GM21381 (cell line): ENCODE results near the gene ACTR8.

Source experiments
- ATAC-seq: cut with Tn5 transposase; IDR thresholded peaks from one replicate; pipeline ENCODE4 v1.9.1; 2021; ENCODE audit warnings: mild to moderate bottlenecking, moderate library complexity; ENCODE audit not compliant: unreplicated experiment

Gene ACTR8

DNA sequence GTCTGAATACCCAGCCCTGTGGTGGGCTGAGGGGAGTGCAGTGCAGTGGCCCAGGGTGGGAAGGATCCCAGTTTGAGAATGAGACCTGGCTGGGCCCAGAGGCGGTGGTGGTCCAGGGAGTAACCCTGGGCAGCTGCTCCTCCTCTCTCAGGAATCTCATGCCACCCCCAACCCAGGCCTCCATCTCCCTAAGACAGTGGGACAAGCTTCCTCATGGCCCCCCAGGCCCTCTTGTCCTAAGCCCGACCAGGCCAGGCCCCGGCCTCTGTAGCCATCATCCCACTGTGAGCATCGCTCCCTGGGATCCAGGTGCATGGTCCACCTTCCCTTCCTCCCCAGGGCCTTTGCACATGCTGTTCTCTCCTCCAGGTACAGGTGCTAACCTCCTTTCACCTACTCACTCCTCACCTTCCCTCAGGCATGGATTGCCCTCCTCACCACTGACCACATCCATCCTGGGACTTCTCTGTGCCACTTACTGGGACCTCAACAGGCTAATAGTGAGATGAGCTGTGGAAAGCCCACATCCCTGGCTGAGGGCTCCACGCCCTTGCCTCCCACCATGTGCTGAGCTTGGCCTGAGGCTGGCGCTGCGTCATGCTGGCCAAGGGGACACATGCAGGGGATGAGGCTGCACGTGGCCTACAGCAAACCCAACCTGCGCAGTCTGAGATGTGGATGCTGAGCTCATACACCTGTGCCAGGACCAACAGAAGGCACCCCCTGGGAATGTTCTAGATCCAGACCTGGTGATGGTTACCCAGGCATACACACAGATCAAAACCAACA, 45.7 kb downstream of the ACTR8 start:
- no peak for ATAC-seq

GRCh38 chr3:53835257-53835656, 46.7 kb downstream of the ACTR8 start:
- ATAC-seq: no peak

GRCh38 chr3:53834429-53835095, 47.4 kb downstream of the ACTR8 start:
- ATAC-seq: no peak

DNA sequence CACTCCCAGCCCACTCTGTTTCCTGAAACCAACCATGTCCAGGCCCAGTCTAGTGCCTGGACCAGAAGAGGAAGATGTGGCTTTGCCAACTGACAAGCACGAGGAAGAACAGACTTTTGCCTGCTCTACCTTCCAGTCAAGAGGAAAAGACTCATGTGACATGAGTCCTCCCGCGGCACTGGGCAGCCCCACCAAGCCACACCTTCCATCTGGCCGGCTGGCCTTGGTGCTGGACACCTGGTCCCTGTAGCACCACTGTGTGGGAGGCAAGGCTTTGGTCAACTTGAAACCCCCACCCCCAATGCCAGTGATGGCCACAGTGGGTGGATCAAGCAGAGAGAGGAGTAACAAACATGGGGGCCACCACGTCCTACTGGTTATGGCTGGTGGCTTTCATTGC, 48.3 kb downstream of the ACTR8 start:
- ATAC-seq: no peak

GRCh38 chr3:53833053-53833645, 48.8 kb downstream of the ACTR8 start:
- ATAC-seq: no peak

DNA sequence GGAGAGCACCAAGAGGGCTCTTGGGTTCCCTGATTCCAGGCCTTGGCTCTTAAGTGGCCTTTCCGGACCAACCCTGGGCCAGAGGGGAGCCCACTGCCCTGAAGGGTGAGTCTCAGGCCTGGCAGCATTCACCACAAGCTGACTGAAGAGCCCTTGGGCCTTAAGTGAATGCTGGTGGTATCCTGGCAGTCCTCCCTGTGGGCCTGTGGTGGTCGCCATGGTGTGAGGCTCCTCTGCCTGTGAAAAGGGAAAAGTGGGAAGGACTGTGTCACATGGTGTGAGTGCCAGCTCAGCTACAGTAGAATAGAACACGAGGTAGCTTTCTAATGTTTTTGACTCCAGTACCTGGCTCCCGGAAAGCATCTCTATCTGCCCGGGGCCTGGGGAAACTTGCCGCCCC, 51.0 kb downstream of the ACTR8 start:
- no peak for ATAC-seq

DNA sequence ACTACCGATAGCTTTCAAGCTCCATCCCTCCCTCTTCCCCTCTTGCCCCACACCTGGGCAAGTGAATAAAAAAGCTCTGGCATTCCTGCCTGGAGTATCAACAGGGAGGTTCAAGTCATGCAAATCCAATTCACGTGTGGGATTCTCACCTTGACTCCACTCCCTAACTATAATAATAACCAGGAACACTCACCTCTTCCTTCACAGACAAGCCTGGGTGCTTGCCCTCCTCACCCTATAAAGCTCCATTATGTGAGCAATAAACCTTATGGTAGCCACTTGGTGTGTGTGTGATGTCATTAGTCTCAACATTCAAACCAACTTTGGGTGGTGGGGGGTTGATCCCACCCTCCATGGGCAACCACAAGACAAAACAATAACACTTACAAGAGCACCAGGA, 52.3 kb downstream of the ACTR8 start:
- no peak for ATAC-seq

- no peak for ATAC-seq
Measured at GRCh38 chr3:53828581-53828980, 53.4 kb downstream of the ACTR8 start.

DNA sequence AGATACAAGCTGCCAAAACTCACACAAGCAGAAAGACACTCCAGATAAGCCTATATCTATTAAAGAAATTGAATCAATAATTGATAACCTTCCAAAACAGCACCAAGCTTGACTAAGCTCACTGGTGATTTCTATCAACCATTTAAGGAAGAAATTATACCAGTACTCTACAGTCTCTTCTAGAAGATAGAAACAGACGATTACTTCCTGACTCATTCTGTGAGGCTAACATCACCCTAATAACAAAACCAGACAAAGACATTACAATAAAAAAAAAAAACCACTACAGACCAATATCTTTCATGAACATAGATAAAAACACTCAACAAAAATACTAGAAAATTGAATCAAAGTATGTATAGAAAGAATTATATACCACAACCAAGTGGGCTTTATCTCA, 55.9 kb downstream of the ACTR8 start:
- no peak for ATAC-seq

DNA sequence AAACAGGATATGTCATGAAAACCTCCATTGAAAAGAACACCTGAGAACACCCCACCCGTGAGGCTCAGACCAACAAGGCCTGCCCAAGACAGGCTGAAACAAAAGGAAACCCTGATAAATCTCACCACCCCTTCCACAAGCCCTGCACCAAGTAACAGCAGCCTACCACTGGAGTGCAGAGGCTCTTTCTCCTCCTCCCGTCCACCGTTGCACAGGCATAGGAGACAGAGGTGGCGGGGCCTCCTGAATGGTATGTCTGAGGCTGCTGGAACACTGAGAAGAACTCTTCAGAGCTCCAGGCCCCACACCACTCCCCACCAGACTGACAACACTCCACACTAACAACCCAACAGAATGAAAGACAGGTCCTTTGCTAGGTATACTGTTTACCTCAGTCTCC, 57.2 kb downstream of the ACTR8 start:
- ATAC-seq: no peak

- ATAC-seq: no peak
Measured at GRCh38 chr3:53823956-53824657, 57.8 kb downstream of the ACTR8 start.

DNA sequence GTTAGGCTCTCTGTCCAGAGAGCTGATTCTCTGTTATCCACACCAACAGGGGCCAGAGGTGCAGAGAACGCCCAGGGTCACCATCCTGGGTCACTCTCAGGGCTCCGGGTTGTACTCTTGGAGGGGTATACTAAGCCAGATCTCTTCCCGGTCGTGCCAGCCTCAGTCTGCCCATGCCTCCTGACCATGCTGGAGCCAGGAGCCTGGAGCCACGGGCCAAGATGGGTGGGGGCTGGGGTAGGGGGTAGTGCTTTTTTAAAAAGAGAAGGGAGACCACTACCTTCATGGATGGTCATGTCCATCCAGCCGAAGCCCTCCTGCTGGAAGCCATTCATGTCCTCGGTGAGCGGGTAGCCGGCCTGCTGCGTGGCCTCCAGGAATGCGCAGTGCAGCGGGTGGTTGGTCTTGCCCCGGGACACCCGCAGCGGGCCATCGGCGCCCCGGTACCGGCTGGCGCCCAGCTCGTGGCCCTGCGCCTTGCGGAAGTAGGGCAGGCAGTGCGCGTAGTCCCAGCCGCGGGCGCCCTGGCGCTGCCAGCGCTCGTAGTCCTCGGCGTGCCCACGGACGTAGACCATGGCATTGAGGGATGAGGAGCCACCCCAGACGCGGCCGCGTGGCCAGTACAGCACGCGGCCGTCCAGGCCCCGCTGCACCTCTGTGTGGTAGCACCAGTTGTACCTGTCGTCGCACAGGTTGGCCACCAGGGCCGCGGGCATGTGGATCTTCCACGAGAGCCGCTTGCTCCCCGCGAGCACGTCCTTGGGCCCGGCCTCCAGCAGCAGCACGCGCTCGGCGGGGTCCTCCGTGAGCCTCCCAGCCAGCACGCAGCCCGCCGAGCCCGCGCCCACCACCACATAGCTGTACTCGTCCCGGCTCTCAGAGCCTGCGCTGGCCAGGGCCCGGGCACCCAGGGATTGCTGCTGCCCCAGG, 58.7 kb downstream of the ACTR8 start:
- no peak for ATAC-seq

- no peak for ATAC-seq
Measured at GRCh38 chr3:53822331-53822741, 59.6 kb downstream of the ACTR8 start.

GRCh38 chr3:53821631-53822121, 60.3 kb downstream of the ACTR8 start:
- no peak for ATAC-seq

GRCh38 chr3:53820756-53821580, 61.0 kb downstream of the ACTR8 start:
- no peak for ATAC-seq

GRCh38 chr3:53820084-53820483, 61.9 kb downstream of the ACTR8 start:
- no peak for ATAC-seq

DNA sequence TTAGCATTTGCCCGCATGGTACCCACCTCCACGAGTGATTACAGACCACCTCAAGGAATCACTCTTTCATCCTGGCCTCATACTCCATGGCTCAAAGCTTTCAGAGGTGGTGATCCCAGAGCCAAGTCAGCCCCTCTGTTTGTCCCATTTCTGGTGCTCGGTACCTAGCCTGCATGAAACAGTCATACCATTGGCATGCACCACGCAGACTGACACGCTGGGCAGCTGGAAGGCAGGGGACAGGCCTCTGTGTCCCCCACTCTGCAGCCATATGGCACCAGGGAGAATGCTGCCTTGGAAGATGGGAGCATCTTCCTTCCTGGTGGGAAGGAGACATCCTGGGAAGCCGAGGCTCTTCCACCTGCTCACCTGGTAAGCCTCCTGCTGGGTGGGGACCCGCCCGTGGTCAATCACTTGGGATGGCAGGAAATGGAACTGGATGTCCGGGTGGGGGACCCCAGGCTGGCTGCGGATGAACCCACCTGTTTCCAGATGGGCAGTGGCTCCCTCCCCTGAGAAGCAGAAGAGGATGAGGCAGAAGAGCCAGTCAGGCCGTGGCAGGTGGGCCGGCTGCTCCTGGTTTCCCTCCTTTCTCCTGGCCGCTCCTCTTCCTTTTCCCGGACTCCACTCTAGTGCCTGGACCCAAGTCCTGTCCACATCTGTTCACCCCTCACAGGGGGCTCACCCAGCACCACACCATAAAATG, 62.6 kb downstream of the ACTR8 start:
- ATAC-seq: no peak

DNA sequence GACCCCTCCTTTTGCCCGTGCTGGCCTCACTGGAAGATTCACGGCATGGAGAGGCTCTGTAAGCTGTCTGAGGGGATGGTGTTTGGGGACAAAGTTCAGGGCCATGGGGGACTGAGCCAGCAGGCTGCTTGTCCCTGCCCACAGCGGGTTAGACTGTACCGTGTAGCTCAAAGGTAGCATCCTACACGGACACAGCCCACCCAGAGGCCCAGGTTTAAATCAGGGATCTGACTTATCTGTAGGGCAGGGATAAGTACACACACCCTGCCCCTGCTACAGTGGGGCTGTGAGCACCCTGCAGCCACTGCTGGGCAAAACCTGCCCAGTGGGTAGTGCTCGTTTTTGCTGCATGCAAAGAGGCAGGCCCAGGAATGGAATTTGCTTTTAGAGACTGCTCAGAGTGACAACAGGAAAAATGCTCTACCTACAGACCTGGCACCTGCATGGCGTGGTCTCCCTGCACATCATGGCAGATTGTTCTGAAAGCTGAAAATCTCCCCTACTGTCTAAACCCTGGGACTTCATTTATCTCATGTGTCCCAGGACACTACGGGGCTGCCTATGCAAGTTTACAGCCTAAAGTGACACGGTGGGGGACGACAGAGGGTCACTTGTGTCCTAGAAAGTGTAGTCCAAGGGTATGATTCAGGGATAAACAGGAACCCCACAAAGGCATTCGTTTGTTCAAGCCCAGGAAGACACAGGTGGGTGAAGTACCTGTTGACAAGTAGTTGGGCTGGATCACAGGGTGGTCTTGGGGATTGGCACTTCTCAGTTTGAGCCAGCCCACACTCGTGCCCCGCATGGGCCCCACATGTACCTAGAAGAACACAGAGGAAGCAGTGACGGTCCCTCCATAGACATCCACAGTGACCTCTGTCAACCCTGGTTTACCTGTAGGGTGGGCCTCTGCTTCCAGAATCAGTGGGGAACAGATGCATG, 63.5 kb downstream of the ACTR8 start:
- no peak for ATAC-seq
